Measurements from ENCODE around the gene KLHL29.

DNA sequence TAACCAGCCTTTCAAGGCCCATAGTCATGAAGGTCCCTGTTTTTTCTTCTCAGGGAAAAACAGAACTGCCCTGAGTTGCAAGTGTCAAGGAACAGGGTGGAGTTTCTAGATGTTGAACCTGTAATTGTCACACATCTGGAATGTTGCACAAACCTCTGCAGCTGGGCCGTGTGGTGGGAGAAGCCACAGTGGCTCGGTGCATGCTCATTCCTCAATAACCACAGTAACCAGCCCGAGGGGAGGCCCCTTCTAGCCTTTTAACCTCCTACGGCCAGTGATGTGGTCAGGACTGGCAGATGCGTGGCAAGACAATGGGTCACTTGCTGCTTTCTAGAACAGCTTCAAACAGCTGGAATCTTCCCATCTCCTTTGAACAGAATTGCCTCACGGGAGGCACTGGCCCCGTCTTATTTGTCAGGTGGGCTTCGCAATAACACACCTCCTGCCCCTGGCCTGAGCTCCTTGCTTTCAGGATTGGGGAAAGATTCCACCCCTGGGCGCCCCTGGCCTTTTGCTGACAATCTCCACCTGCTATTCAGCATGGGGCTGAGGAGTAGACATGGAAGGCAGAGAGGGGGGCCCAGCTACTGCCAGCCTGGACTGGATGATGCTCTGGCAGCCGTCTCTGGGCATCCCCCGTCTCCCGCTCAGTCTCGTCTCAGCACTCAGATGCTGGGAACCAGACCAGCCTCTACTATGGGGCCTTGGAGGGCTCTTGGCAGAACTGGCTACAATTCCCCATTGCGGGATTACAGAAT lies 102.9 kb downstream of the KLHL29 start:
- TF ChIP-seq EZH2 (IDR thresholded peaks at IDR 0.05; ENCODE audit: insufficient read depth, poor library complexity, severe bottlenecking) (no peak), EZH2phosphoT487 (IDR thresholded peaks at IDR 0.05; ENCODE audit: insufficient read depth, low read depth) (no peak)

Measured in GM23248 (cell line).